Measurements from ENCODE around the gene EMILIN1.

Gene EMILIN1

GRCh38 chr2:27097341-27097740, 18.9 kb downstream of the EMILIN1 start:
- no peak for TF ChIP-seq CTCF (IDR thresholded peaks at IDR 0.05; ENCODE audit: unreplicated experiment in 3 of 3)
- no peaks in the 10 kb centered on the region for H3K36me3 Mint-ChIP-seq (ENCODE audit: low read depth)
- H3K4me3 Mint-ChIP-seq = no peak overlapping the region
- H3K27me3 Mint-ChIP-seq (ENCODE audit: low read depth) = peaks cover 3% of the 10 kb centered on the region
- peaks cover 14% of the 10 kb centered on the region for H3K4me1 Mint-ChIP-seq
- H3K9me3 Mint-ChIP-seq = no peaks in the 10 kb centered on the region
- H3K27ac Mint-ChIP-seq = no peak overlapping the region

- Mint-ChIP-seq H3K36me3 (ENCODE audit: low read depth) (no peaks in the 10 kb centered on the region), H3K4me3 (no peak overlapping the region), H3K27ac (no peak overlapping the region), H3K27me3 (ENCODE audit: low read depth) (peaks cover 3% of the 10 kb centered on the region), H3K9me3 (no peaks in the 10 kb centered on the region), H3K4me1 (peaks cover 14% of the 10 kb centered on the region)
- TF ChIP-seq CTCF (IDR thresholded peaks at IDR 0.05; ENCODE audit: unreplicated experiment in 3 of 3) = no peak
Observed at GRCh38 chr2:27099334-27099955, 21.0 kb downstream of the EMILIN1 start.

- H3K4me3 Mint-ChIP-seq = no peak overlapping the region
- H3K36me3 Mint-ChIP-seq (ENCODE audit: low read depth) = no peaks in the 10 kb centered on the region
- TF ChIP-seq CTCF (IDR thresholded peaks at IDR 0.05; ENCODE audit: unreplicated experiment in 3 of 3) = no peak
Observed at GRCh38 chr2:27100036-27100435, 21.6 kb downstream of the EMILIN1 start.

GRCh38 chr2:27102329-27102728, 23.9 kb downstream of the EMILIN1 start:
- H3K27me3 Mint-ChIP-seq (ENCODE audit: low read depth) = peaks cover 3% of the 10 kb centered on the region
- no peaks in the 10 kb centered on the region for H3K36me3 Mint-ChIP-seq (ENCODE audit: low read depth)
- no peak for TF ChIP-seq CTCF (IDR thresholded peaks at IDR 0.05; ENCODE audit: unreplicated experiment in 3 of 3)
- no peak overlapping the region for H3K27ac Mint-ChIP-seq
- no peak overlapping the region for H3K4me3 Mint-ChIP-seq
- H3K9me3 Mint-ChIP-seq = no peaks in the 10 kb centered on the region
- H3K4me1 Mint-ChIP-seq = no peaks in the 10 kb centered on the region

More at GRCh38 chr2:27100036-27100435, 21.6 kb downstream of the EMILIN1 start:
- Mint-ChIP-seq H3K9me3 (no peaks in the 10 kb centered on the region), H3K27me3 (ENCODE audit: low read depth) (peaks cover 3% of the 10 kb centered on the region), H3K4me1 (peaks cover 14% of the 10 kb centered on the region), H3K27ac (no peak overlapping the region)

GRCh38 chr2:27105981-27106380, 27.6 kb downstream of the EMILIN1 start:
- H3K4me1 Mint-ChIP-seq = no peaks in the 10 kb centered on the region
- no peak for TF ChIP-seq CTCF (IDR thresholded peaks at IDR 0.05; ENCODE audit: unreplicated experiment in 3 of 3)
- H3K4me3 Mint-ChIP-seq = no peak overlapping the region
- no peaks in the 10 kb centered on the region for H3K36me3 Mint-ChIP-seq (ENCODE audit: low read depth)
- H3K9me3 Mint-ChIP-seq = no peaks in the 10 kb centered on the region
- H3K27ac Mint-ChIP-seq = no peak overlapping the region
- H3K27me3 Mint-ChIP-seq (ENCODE audit: low read depth) = peaks cover 4% of the 10 kb centered on the region

GRCh38 chr2:27108221-27108620, 29.8 kb downstream of the EMILIN1 start:
- Mint-ChIP-seq H3K27me3 (ENCODE audit: low read depth) (peaks cover 10% of the 10 kb centered on the region), H3K4me1 (no peaks in the 10 kb centered on the region), H3K27ac (no peak overlapping the region), H3K4me3 (no peak overlapping the region), H3K9me3 (no peaks in the 10 kb centered on the region), H3K36me3 (ENCODE audit: low read depth) (no peaks in the 10 kb centered on the region)
- TF ChIP-seq CTCF (IDR thresholded peaks at IDR 0.05; ENCODE audit: unreplicated experiment in 3 of 3) = no peak
